Body of pancreas (tissue), 4 donors: ENCODE data around the gene CD82.

Experiments
- CTCF ChIP-seq, 7 experiments: fragments of 450-650 bp in 4 of 7; fragments of 200-600 bp in 3 of 7; sonication (generic) in 3 of 7; IDR thresholded peaks; one replicate each; pipeline ENCODE4 v1.5.1; 2016 to 2019; ENCODE audit warnings: antibody characterized with exemption in 7 of 7
- POLR2A ChIP-seq, 3 donors: fragments of 450-650 bp; IDR thresholded peaks; one replicate each; pipeline ENCODE4 v1.6.1; 2016; ENCODE audit warnings: antibody characterized with exemption in 3 of 3, mild to moderate bottlenecking in 2 of 3

DNA sequence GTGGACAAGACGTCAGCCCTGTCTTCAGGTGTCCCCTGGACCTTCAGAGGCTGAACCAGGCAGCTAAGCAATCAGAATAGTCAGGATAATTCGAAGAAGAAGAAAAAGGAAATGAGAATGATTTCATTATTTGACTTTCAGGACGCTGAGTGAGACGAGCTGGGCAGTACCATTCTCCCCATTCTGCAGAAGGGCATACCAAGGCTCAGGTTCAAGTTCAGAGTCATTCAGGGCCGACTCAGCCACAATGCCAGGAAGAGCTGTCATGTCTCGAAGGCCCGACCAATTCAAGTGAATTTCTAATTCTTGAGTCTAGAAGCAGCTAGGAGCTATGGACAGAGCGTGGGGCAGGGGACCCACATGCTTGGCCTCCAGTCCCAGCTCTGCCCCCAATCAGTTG is 33.8 kb upstream of the CD82 start:
- no peak for TF ChIP-seq CTCF (IDR thresholded peaks at IDR 0.05)
- TF ChIP-seq POLR2A (IDR thresholded peaks at IDR 0.05) = no peak
